Epithelial cell of proximal tubule (primary cell): ENCODE measurements around the gene FNDC7. TPM values are rescaled to one million over a fixed set of nuclear protein-coding genes. Genes with fewer than 3 reads are reported as not detected.

ENCODE experiments used
- DNase-seq: peaks from one replicate; pipeline ENCODE4 v3.0.0-alpha.2; 2011; ENCODE audit warnings: low read depth
- H3K4me3 ChIP-seq: 2 replicates; pipeline ENCODE4 v1.5.1; 2011; ENCODE audit warnings: low read depth, mild to moderate bottlenecking, low read length
- CTCF ChIP-seq: conservative IDR thresholded peaks from 2 replicates; pipeline ENCODE4 v1.5.1; 2012; ENCODE audit warnings: low read depth, mild to moderate bottlenecking, low read length
- total RNA-seq: library from RNA; depleted of rRNA; stranded (reverse); fragments of >200 nt; gene quantifications from 2 replicates; pipeline ENCODE4 v1.2.3, GENCODE V29; 2015

FNDC7 gene
- total RNA-seq, 1 donor from 2014 or later, result not detected

- DNase-seq, result no peak
- TF ChIP-seq CTCF, result no peak
These were observed 25.9 kb upstream of the FNDC7 start for GRCh38 chr1:108686614-108687313.

GRCh38 chr1:108691128-108691941 is 21.4 kb upstream of the FNDC7 start:
- no peak for DNase-seq
- TF ChIP-seq CTCF, result no peak
- peak overlapping the region; percentile 94 for H3K4me3 ChIP-seq

More at GRCh38 chr1:108686614-108687313, 25.9 kb upstream of the FNDC7 start:
- no peak overlapping the region for H3K4me3 ChIP-seq

GRCh38 chr1:108691942-108692723 is 20.6 kb upstream of the FNDC7 start, which contains the start of gene PRPF38B:
TSS of gene PRPF38B (plus strand) at chr1:108692310. CDS start at chr1:108692592, 282 bp downstream.
- no peak for DNase-seq
- peak within 1 kb of the TSS; percentile 94 for H3K4me3 ChIP-seq
- TF ChIP-seq CTCF, result no peak

GRCh38 chr1:108692724-108693655 is 19.7 kb upstream of the FNDC7 start:
- peak; percentile 24 for TF ChIP-seq CTCF
- DNase-seq, result no peak
- H3K4me3 ChIP-seq, result peak overlapping the region; percentile 94

- no peak overlapping the region for H3K4me3 ChIP-seq
- DNase-seq, result no peak
- no peak for TF ChIP-seq CTCF
These were observed 17.2 kb upstream of the FNDC7 start for GRCh38 chr1:108695535-108695934.
